Measurements from ENCODE around the gene AKR1E2.

DNA sequence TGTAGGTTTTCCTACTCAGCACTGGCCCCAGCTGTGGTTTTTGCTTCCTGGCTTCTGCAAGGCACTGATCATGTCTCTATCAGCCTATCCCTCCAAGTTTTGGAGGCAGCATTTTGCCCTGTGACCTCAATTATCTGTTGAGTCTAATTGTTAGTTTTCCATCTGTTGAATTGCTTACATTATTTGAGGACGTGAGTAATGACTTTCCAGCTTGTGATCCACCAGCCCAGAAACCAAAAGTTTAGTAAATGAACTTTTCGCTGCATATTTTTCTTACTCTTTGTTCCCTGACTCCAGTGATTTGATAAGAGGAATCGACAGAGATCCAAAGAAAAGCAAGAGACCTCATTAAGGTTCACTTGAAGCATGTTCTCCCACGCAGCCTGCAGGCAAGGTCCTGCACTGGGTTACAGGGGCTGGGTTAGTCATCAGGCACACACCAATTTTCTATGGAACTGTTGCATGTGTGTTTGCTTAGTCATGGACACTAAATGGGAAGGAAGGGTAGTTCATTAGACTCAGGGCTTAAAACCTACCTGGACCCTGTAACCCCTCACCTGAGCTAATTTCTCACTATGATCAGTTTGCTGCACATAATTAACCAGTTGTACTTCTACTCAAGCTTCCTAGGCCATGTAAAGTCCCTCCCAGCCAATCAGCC lies 57.2 kb downstream of the AKR1E2 start:
- TF ChIP-seq POLR2AphosphoS5 (IDR thresholded peaks at IDR 0.05) = no peak
- TF ChIP-seq, protein P1, sequence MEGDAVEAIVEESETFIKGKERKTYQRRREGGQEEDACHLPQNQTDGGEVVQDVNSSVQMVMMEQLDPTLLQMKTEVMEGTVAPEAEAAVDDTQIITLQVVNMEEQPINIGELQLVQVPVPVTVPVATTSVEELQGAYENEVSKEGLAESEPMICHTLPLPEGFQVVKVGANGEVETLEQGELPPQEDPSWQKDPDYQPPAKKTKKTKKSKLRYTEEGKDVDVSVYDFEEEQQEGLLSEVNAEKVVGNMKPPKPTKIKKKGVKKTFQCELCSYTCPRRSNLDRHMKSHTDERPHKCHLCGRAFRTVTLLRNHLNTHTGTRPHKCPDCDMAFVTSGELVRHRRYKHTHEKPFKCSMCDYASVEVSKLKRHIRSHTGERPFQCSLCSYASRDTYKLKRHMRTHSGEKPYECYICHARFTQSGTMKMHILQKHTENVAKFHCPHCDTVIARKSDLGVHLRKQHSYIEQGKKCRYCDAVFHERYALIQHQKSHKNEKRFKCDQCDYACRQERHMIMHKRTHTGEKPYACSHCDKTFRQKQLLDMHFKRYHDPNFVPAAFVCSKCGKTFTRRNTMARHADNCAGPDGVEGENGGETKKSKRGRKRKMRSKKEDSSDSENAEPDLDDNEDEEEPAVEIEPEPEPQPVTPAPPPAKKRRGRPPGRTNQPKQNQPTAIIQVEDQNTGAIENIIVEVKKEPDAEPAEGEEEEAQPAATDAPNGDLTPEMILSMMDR (IDR thresholded peaks at IDR 0.05) = no peak

Measured in upper lobe of left lung (tissue), 4 donors.